ENCODE results near the gene TJP1.

The TJP1 gene

DNA sequence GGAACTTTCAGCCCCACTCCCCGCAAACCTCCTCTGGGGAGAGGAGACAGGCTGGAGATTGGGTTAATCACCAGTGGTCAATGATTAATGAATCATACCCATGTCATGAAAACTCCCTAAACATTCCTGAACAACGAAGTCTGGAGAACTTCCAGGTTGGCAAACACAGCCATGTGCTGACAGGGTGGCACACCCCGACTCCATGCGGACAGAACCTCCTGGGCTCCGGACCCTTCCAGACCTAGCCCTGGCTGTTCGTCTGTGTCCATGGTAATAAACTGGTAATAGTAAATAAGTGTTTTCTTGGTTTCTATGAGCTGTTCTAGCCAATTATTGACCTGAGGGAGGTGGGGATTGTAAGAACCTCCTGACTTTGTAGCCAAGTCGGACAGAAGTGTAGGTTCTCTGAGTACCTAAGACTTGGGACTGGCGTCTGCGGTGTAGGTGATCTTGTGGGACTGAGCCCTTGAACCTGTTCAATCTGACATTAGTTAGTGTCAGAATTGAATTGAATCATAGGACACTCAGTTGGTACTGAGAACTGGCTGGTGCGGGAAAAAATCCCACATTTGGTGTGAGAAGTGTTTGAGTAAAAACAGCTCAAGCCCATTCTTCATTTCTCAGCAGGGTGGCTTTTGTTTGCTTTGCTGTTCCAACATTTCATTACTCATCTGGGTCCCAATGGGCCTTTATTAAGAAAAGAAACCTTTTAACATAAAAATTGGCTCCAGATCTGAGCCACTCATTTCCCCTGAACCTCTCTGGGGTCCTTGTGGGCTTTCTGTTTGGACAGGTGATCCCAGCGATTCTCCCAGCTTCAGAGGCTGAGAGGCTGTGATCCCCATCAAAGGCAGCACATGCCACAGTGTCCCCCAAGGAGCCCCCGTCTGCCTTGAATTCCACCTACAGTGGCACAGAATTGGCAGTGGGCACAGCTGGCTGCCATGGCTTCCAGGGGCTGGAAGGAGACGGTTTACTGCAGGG, 151.0 kb downstream of the TJP1 start:
- peak; percentile 82 for ATAC-seq (ENCODE audit: low read depth)
- DNase-seq (ENCODE audit: low spot score): peak; percentile 94
- TF ChIP-seq, protein P1, sequence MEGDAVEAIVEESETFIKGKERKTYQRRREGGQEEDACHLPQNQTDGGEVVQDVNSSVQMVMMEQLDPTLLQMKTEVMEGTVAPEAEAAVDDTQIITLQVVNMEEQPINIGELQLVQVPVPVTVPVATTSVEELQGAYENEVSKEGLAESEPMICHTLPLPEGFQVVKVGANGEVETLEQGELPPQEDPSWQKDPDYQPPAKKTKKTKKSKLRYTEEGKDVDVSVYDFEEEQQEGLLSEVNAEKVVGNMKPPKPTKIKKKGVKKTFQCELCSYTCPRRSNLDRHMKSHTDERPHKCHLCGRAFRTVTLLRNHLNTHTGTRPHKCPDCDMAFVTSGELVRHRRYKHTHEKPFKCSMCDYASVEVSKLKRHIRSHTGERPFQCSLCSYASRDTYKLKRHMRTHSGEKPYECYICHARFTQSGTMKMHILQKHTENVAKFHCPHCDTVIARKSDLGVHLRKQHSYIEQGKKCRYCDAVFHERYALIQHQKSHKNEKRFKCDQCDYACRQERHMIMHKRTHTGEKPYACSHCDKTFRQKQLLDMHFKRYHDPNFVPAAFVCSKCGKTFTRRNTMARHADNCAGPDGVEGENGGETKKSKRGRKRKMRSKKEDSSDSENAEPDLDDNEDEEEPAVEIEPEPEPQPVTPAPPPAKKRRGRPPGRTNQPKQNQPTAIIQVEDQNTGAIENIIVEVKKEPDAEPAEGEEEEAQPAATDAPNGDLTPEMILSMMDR (IDR thresholded peaks at IDR 0.05; ENCODE audit: poor library complexity, severe bottlenecking): no peak
- no peaks in the 10 kb centered on the region for H3K36me3 ChIP-seq (ENCODE audit: low read depth)
- H3K9me3 ChIP-seq (ENCODE audit: severe bottlenecking): no peaks in the 10 kb centered on the region
- no peaks in the 10 kb centered on the region for H3K27me3 ChIP-seq (ENCODE audit: insufficient read depth, poor library complexity, severe bottlenecking)
- peaks cover 34% of the 10 kb centered on the region for H3K4me1 ChIP-seq (ENCODE audit: insufficient read depth, poor library complexity, severe bottlenecking)
- H3K4me3 ChIP-seq (ENCODE audit: severe bottlenecking): no peak overlapping the region
- H3K27ac ChIP-seq (ENCODE audit: poor library complexity, severe bottlenecking): peak overlapping the region; percentile 89

DNA sequence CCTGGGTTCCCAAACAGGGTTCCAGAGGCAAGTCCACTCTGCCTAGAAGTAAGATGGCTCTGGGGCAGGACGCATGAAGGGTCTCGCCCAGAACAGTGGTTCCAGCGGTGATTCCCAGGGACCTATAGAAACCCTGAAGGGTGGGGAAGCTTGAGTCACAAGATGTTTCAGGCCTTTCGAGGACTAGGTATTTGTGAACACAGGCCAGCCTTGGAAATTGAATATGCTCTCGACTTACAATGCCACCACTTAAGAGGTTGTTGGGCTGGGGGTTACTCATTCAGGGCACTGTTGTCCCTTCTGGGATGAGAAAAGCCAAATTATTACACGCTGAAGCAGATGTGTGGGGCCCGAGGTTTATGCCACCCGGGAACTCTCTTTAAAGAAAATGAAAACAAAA, 152.0 kb downstream of the TJP1 start:
- DNase-seq (ENCODE audit: low spot score) (no peak), ATAC-seq (ENCODE audit: low read depth) (no peak)
- Histone ChIP-seq H3K9me3 (ENCODE audit: severe bottlenecking) (no peaks in the 10 kb centered on the region), H3K4me3 (ENCODE audit: severe bottlenecking) (no peak overlapping the region), H3K27ac (ENCODE audit: poor library complexity, severe bottlenecking) (peak overlapping the region; percentile 89), H3K36me3 (ENCODE audit: low read depth) (no peaks in the 10 kb centered on the region), H3K4me1 (ENCODE audit: insufficient read depth, poor library complexity, severe bottlenecking) (peaks cover 34% of the 10 kb centered on the region), H3K27me3 (ENCODE audit: insufficient read depth, poor library complexity, severe bottlenecking) (no peaks in the 10 kb centered on the region)
- TF ChIP-seq, protein P1 (IDR thresholded peaks at IDR 0.05; ENCODE audit: poor library complexity, severe bottlenecking): no peak

DNA sequence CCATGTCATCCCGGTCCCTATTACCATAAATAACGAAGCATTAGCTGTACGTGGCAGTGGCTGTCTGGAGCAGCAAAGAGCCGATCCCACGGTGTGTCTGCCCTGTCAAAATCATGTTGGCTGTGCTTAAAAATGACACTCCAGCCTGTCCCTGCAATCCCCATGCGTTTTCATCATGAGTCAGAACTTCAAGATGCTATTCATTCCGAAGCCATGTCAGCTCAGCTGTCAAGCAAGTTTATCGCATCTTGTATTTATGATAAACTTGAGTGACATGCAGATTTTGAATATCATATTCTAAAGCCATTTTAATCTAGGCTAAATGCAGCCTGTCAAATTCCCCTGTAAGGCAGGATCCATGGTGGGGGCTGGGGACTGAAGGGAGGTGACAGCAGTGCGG, 152.4 kb downstream of the TJP1 start:
- Histone ChIP-seq H3K27ac (ENCODE audit: poor library complexity, severe bottlenecking) (peak overlapping the region; percentile 89), H3K4me1 (ENCODE audit: insufficient read depth, poor library complexity, severe bottlenecking) (peaks cover 34% of the 10 kb centered on the region), H3K27me3 (ENCODE audit: insufficient read depth, poor library complexity, severe bottlenecking) (no peaks in the 10 kb centered on the region), H3K9me3 (ENCODE audit: severe bottlenecking) (no peaks in the 10 kb centered on the region), H3K36me3 (ENCODE audit: low read depth) (no peaks in the 10 kb centered on the region), H3K4me3 (ENCODE audit: severe bottlenecking) (no peak overlapping the region)
- ATAC-seq (ENCODE audit: low read depth) (peak; percentile 27), DNase-seq (ENCODE audit: low spot score) (no peak)
- TF ChIP-seq, protein P1 (IDR thresholded peaks at IDR 0.05; ENCODE audit: poor library complexity, severe bottlenecking): no peak

DNA sequence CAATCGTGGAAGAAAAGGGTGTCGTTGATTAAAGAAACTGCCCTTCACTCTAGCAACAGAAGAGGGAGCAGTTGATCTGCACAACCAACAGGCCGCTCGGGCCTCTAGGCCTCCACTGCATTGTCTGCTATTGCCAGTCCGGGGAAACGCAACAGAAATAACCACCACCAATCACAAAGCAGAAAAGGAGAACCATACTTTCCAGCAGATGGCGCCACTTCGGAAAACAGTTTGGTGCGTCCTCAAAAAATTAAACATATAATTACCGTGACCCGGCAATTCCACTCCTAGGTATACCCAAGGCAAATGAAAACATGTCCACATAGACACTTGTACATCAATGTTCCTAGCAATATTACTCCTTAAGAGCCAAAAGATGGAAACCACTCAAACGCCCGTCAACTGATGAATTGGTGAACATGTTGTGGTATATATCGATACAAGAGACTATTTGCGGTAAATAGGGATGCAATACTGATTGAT, 154.1 kb downstream of the TJP1 start:
- H3K36me3 ChIP-seq (ENCODE audit: low read depth): no peaks in the 10 kb centered on the region
- no peaks in the 10 kb centered on the region for H3K9me3 ChIP-seq (ENCODE audit: severe bottlenecking)
- TF ChIP-seq, protein P1 (IDR thresholded peaks at IDR 0.05; ENCODE audit: poor library complexity, severe bottlenecking): peak; percentile 99
- no peaks in the 10 kb centered on the region for H3K27me3 ChIP-seq (ENCODE audit: insufficient read depth, poor library complexity, severe bottlenecking)
- H3K4me3 ChIP-seq (ENCODE audit: severe bottlenecking): no peak overlapping the region
- peaks cover 34% of the 10 kb centered on the region for H3K4me1 ChIP-seq (ENCODE audit: insufficient read depth, poor library complexity, severe bottlenecking)
- peak; percentile 38; the same call in 2 of the 3 replicates for ATAC-seq (ENCODE audit: low read depth)
- no peak overlapping the region for H3K27ac ChIP-seq (ENCODE audit: poor library complexity, severe bottlenecking)
- no peak for DNase-seq (ENCODE audit: low spot score)
